ENCODE results near the gene NAGS.
"Not testable (repeated sequence)": the region's sequence is repeated elsewhere in the genome, so short reads cannot be mapped to it uniquely, and the experiment has no call there.

NAGS gene

DNA sequence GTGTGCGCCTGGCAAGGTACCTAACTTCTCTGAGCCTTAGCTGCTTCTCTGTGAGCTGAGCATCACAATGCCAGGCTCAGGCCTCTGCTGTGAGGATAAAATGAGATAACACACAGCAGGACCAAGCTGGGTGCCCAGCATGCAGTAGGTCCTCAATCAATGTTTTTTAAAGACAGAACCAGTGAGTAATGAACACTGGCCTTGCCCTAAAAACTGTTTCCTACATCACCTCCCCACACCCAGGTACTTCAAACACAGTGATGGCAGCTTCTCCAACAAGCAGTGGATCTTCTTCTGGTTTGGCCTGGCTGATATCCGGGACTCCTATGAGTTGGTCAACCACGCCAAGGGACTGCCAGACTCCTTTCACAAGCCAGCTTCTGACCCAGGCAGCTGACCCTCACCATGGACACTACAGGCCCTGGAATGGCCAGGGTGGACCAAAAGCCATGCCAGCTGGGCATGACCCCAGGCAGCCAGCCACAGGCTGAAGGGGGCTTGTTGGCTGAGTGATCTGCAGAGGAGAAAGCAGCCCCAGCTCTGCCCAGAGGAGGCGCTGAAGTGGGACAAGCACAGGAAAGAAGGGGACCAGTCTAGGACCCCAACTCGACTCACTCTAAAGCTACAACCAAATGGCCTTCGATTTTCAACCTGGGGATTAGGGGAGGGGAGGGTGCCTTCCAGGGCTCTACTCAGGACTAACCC, 3.9 kb downstream of the NAGS start:
- H3K4me1 ChIP-seq (ENCODE audit: control insufficient read depth, insufficient read depth, low read length): peaks cover 14% of the 10 kb centered on the region
- no peaks in the 10 kb centered on the region for H3K9me3 ChIP-seq (ENCODE audit: control insufficient read depth, insufficient read depth, low read depth, low read length)
- H3K9ac ChIP-seq (ENCODE audit: low read length): no peak overlapping the region
- H3K36me3 ChIP-seq (ENCODE audit: control insufficient read depth, insufficient read depth, low read length): peaks cover 21% of the 10 kb centered on the region
- H3K27ac ChIP-seq (ENCODE audit: low read depth, low read length): no peak overlapping the region
- H3K4me3 ChIP-seq (ENCODE audit: low read depth, low read length): peak overlapping the region; percentile 86
- peaks cover 32% of the 10 kb centered on the region for H3K27me3 ChIP-seq (ENCODE audit: control insufficient read depth, insufficient read depth, low read length)

DNA sequence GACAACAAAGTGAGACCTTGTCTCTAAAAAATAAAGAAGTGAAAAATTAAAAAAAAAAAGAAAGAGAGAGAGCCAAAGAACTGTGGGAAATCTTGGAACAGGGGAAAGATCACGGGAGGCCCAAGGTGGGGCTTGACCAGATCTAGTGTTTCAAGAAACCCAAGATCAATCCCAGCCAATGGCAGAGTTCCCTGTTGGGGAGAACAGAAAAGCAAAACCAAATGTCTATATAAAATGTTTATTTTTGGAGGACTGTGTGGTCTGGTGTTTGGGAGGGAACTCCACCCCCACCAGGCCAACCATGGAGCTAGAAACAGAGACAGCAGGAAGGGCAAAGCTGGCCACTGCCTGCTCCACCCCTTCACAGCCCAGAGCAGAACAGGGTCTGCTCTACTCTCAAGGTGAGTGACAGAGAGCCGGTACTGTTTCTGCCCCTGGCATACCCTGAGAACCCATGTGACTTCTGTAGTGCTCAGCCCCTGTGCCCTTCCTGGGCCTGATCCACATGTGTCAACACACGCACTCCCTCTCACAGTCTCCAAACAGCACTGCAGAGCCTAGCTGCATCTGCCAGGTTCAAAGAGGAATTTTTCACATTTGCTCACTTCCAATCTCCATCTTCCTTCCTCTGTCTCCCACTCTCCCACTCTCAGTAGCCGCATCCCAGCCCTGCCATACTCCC, 6.7 kb downstream of the NAGS start:
- Histone ChIP-seq H3K27me3 (ENCODE audit: control insufficient read depth, insufficient read depth, low read length) (peaks cover 4% of the 10 kb centered on the region), H3K4me1 (ENCODE audit: control insufficient read depth, insufficient read depth, low read length) (peaks cover 9% of the 10 kb centered on the region), H3K4me3 (ENCODE audit: low read depth, low read length) (no peak overlapping the region), H3K36me3 (ENCODE audit: control insufficient read depth, insufficient read depth, low read length) (peaks cover 21% of the 10 kb centered on the region), H3K27ac (ENCODE audit: low read depth, low read length) (no peak overlapping the region), H3K9me3 (ENCODE audit: control insufficient read depth, insufficient read depth, low read depth, low read length) (no peaks in the 10 kb centered on the region), H3K9ac (ENCODE audit: low read length) (no peak overlapping the region)

DNA sequence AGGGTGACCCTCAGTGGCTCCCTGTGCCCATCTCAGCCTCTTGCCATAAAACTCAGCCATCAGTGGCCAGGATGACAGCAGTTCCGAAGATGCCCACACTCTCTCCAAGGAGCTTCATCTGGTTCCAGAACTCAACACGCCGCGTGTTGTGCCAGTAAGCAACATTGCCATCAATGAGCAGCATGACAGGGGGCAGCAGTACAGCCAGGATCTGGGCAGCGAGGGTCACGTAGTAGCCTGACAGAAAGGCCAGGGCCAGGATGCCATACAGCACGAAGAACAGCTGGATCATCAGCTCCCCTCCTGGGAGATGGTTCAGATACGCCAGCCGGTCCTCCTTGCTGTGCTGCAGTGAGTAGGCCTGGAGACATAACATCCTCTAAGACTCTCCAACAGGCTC, 7.5 kb downstream of the NAGS start:
- peaks cover 21% of the 10 kb centered on the region for H3K36me3 ChIP-seq (ENCODE audit: control insufficient read depth, insufficient read depth, low read length)
- H3K27me3 ChIP-seq (ENCODE audit: control insufficient read depth, insufficient read depth, low read length): no peaks in the 10 kb centered on the region
- no peaks in the 10 kb centered on the region for H3K9me3 ChIP-seq (ENCODE audit: control insufficient read depth, insufficient read depth, low read depth, low read length)
- H3K27ac ChIP-seq (ENCODE audit: low read depth, low read length): no peak overlapping the region
- peaks cover 9% of the 10 kb centered on the region for H3K4me1 ChIP-seq (ENCODE audit: control insufficient read depth, insufficient read depth, low read length)
- H3K4me3 ChIP-seq (ENCODE audit: low read depth, low read length): no peak overlapping the region
- H3K9ac ChIP-seq (ENCODE audit: low read length): no peak overlapping the region

GRCh38 chr17:44012391-44012790, 8.0 kb downstream of the NAGS start:
- no peak overlapping the region for H3K27ac ChIP-seq (ENCODE audit: low read depth, low read length)
- H3K36me3 ChIP-seq (ENCODE audit: control insufficient read depth, insufficient read depth, low read length): peaks cover 21% of the 10 kb centered on the region
- H3K4me1 ChIP-seq (ENCODE audit: control insufficient read depth, insufficient read depth, low read length): peaks cover 9% of the 10 kb centered on the region
- no peaks in the 10 kb centered on the region for H3K9me3 ChIP-seq (ENCODE audit: control insufficient read depth, insufficient read depth, low read depth, low read length)
- H3K27me3 ChIP-seq (ENCODE audit: control insufficient read depth, insufficient read depth, low read length): no peaks in the 10 kb centered on the region
- H3K9ac ChIP-seq (ENCODE audit: low read length): no peak overlapping the region
- H3K4me3 ChIP-seq (ENCODE audit: low read depth, low read length): no peak overlapping the region

- no peak overlapping the region for H3K4me3 ChIP-seq (ENCODE audit: low read depth, low read length)
- no peak overlapping the region for H3K9ac ChIP-seq (ENCODE audit: low read length)
- H3K27ac ChIP-seq (ENCODE audit: low read depth, low read length): no peak overlapping the region
- no peaks in the 10 kb centered on the region for H3K9me3 ChIP-seq (ENCODE audit: control insufficient read depth, insufficient read depth, low read depth, low read length)
- H3K27me3 ChIP-seq (ENCODE audit: control insufficient read depth, insufficient read depth, low read length): no peaks in the 10 kb centered on the region
- peaks cover 21% of the 10 kb centered on the region for H3K36me3 ChIP-seq (ENCODE audit: control insufficient read depth, insufficient read depth, low read length)
- peaks cover 7% of the 10 kb centered on the region for H3K4me1 ChIP-seq (ENCODE audit: control insufficient read depth, insufficient read depth, low read length)
Observed at GRCh38 chr17:44012874-44013273, 8.5 kb downstream of the NAGS start.

GRCh38 chr17:44014133-44014436, 9.7 kb downstream of the NAGS start:
- Histone ChIP-seq H3K27me3 (ENCODE audit: control insufficient read depth, insufficient read depth, low read length) (no peaks in the 10 kb centered on the region), H3K4me1 (ENCODE audit: control insufficient read depth, insufficient read depth, low read length) (no peaks in the 10 kb centered on the region), H3K9ac (ENCODE audit: low read length) (peak overlapping the region; percentile 95), H3K36me3 (ENCODE audit: control insufficient read depth, insufficient read depth, low read length) (peaks cover 21% of the 10 kb centered on the region), H3K9me3 (ENCODE audit: control insufficient read depth, insufficient read depth, low read depth, low read length) (no peaks in the 10 kb centered on the region), H3K4me3 (ENCODE audit: low read depth, low read length) (peak overlapping the region; percentile 90), H3K27ac (ENCODE audit: low read depth, low read length) (peak overlapping the region; percentile 81)

DNA sequence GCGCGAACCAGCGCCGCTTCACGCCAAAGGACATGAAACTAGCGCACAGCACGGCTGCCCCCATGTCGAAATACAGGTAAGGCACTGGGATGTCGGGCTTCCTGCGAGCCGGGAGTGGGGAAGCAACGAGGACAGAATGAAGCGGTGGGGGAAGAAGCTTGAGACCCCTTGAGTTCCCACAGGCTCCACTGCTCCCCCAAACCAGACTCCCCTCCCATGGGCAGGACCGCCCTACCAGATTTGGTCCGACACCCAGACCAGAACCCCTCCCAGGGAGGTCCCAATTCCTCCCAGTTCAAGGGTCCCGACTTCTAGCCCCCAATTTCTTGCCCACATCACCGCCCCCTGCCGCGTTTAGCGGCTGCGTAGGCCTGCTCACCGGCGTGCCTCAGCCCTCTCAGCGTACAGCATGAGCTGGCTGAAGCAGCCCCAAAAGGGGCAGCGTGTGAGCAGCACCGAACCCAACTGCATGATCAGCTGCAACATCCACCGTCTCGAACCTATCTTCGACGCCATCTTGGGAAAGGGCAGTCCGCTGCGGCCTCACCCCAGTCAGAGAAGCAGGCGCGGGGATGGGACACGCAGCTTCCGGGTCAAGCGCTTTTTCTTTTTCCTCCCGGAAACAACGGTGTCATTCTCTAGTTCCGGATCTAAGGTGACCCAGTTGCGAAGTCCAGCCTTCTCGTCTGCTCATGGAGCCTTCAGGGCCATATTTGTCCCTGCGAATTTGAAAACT, 10.2 kb downstream of the NAGS start, which contains the start of gene TMEM101:
Gene TMEM101, minus strand, starts transcription at position 527 of the 736 bp plus-strand sequence. Its CDS starts 11 bp downstream, at position 516.
- Histone ChIP-seq H3K4me3 (ENCODE audit: low read depth, low read length) (peak within 1 kb of the TSS; percentile 90), H3K27ac (ENCODE audit: low read depth, low read length) (peak within 1 kb of the TSS; percentile 81), H3K27me3 (ENCODE audit: control insufficient read depth, insufficient read depth, low read length) (no peaks in the 10 kb centered on the region), H3K9ac (ENCODE audit: low read length) (peak within 1 kb of the TSS; percentile 95), H3K36me3 (ENCODE audit: control insufficient read depth, insufficient read depth, low read length) (peaks cover 18% of the 10 kb centered on the region), H3K9me3 (ENCODE audit: control insufficient read depth, insufficient read depth, low read depth, low read length) (no peaks in the 10 kb centered on the region), H3K4me1 (ENCODE audit: control insufficient read depth, insufficient read depth, low read length) (no peaks in the 10 kb centered on the region)

DNA sequence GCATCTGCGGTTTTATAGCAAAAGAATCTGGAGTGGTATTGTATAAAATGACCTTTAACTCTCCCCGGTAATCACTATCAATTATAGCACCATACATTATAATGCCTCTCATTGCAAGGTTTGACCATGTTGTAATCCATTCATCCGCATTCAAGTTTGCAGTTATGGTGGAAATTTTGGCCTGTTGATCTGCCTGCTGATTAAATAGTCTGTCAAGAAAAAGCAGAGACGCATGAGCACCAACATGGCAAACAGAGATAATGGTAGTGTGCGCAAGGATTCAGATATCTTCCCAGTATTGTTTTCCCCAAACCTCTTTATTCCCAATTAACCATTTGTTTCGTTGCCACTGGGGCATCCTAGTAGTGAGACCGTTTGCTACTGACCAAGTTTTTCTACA, 16.8 kb downstream of the NAGS start:
- not testable (repeated sequence) for H3K9ac ChIP-seq (ENCODE audit: low read length); H3K4me1 ChIP-seq (ENCODE audit: control insufficient read depth, insufficient read depth, low read length); H3K4me3 ChIP-seq (ENCODE audit: low read depth, low read length); H3K27ac ChIP-seq (ENCODE audit: low read depth, low read length); H3K9me3 ChIP-seq (ENCODE audit: control insufficient read depth, insufficient read depth, low read depth, low read length); H3K27me3 ChIP-seq (ENCODE audit: control insufficient read depth, insufficient read depth, low read length)
- peaks cover 48% of the 10 kb centered on the region for H3K36me3 ChIP-seq (ENCODE audit: control insufficient read depth, insufficient read depth, low read length)

DNA sequence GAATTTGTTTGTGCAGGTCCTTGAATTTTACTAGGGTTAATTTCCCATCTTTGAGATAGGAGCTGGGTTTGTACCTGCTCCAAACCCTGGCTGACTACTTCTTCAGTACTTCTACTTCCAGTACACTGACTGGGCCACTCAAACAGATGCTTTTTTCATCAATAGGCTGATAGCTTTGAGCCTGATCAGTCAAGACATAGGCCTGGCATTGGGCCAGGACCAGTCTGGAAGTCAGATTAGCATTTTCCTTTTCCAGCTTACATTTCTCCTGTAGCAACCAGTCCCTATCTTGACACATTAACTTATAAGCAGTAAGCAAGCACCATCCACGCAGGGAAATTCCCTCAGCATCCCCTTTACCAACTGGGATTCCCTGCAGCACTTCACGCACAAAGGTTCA, 17.8 kb downstream of the NAGS start:
- no peaks in the 10 kb centered on the region for H3K4me1 ChIP-seq (ENCODE audit: control insufficient read depth, insufficient read depth, low read length)
- H3K4me3 ChIP-seq (ENCODE audit: low read depth, low read length): no peak overlapping the region
- H3K9ac ChIP-seq (ENCODE audit: low read length): no peak overlapping the region
- no peaks in the 10 kb centered on the region for H3K9me3 ChIP-seq (ENCODE audit: control insufficient read depth, insufficient read depth, low read depth, low read length)
- no peaks in the 10 kb centered on the region for H3K27me3 ChIP-seq (ENCODE audit: control insufficient read depth, insufficient read depth, low read length)
- no peak overlapping the region for H3K27ac ChIP-seq (ENCODE audit: low read depth, low read length)
- H3K36me3 ChIP-seq (ENCODE audit: control insufficient read depth, insufficient read depth, low read length): peaks cover 48% of the 10 kb centered on the region

DNA sequence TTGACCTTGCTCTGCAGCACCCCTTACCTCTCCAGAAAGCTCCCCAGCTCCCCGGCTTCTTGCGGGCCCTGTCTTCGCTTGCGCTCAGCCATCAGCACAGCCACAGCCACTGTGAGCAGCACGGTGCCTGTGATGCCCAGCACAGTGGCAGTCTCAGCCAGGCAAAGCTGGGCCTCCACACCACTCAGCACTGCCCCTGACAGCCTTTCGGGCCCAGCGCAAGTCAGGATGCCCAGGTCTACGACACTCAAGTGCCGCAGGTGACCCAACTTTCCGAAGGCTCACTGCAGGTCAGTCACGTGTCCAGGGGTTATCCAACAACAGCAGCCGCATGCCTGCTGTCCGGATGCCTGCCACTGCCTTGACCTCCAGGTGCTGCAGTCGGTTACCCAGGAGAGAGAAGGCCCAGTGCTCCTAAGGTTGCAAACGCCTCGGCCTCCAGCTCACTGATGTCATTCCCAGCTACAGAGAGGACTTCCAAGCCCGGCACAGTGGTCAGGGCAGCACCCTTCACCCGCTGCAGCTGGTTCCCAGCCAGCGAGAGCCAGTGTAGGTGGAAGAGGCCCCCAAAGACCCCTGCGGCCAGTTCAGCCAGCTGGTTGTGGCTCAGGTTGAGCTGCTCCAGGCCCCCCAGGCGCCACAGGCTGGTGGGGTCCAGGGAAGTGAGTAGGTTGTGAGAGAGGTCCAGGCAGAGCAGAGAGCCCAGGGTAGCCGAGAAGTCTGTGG, 19.3 kb downstream of the NAGS start:
- H3K4me1 ChIP-seq (ENCODE audit: control insufficient read depth, insufficient read depth, low read length): no peaks in the 10 kb centered on the region
- no peaks in the 10 kb centered on the region for H3K27me3 ChIP-seq (ENCODE audit: control insufficient read depth, insufficient read depth, low read length)
- no peak overlapping the region for H3K27ac ChIP-seq (ENCODE audit: low read depth, low read length)
- no peak overlapping the region for H3K9ac ChIP-seq (ENCODE audit: low read length)
- no peak overlapping the region for H3K4me3 ChIP-seq (ENCODE audit: low read depth, low read length)
- H3K36me3 ChIP-seq (ENCODE audit: control insufficient read depth, insufficient read depth, low read length): peaks cover 54% of the 10 kb centered on the region
- H3K9me3 ChIP-seq (ENCODE audit: control insufficient read depth, insufficient read depth, low read depth, low read length): no peaks in the 10 kb centered on the region

All from HUES6 (cell line).